OCI-LY1 (cell line): Measurements from ENCODE around the gene KNCN.

Experiments
- H2AFZ ChIP-seq: fragments of 200-600 bp; sonication (generic), shearing (Covaris generic); 2 replicates; pipeline ENCODE4 v1.6.0; 2014; ENCODE audit warnings: antibody characterized with exemption, mild to moderate bottlenecking, low read length
- H3F3A ChIP-seq: fragments of 200-600 bp; sonication (generic), shearing (Covaris generic); 2 replicates; pipeline ENCODE4 v1.6.0; 2014; ENCODE audit warnings: mild to moderate bottlenecking, antibody characterized with exemption, low read length, moderate library complexity; ENCODE audit not compliant: insufficient read depth
- H3K27ac ChIP-seq: fragments of 200-600 bp; sonication (generic); 2 replicates; pipeline ENCODE4 v1.5.1; 2014; ENCODE audit warnings: low read length, mixed run types, mild to moderate bottlenecking, low read depth; ENCODE audit not compliant: poor library complexity, severe bottlenecking
- H3K27me3 ChIP-seq: fragments of 200-600 bp; sonication (generic); 2 replicates; pipeline ENCODE4 v1.6.0; 2014; ENCODE audit warnings: antibody characterized with exemption, mild to moderate bottlenecking, low read length, moderate library complexity; ENCODE audit not compliant: insufficient read depth
- H3K36me3 ChIP-seq: fragments of 200-600 bp; sonication (generic); 2 replicates; pipeline ENCODE4 v1.6.1; 2014; ENCODE audit warnings: mild to moderate bottlenecking, antibody characterized with exemption, low read length, moderate library complexity, mixed read lengths; ENCODE audit not compliant: insufficient read depth
- H3K4me1 ChIP-seq: fragments of 200-600 bp; sonication (generic); 2 replicates; pipeline ENCODE4 v1.5.1; 2014; ENCODE audit warnings: mild to moderate bottlenecking, low read length, moderate library complexity; ENCODE audit not compliant: insufficient read depth, severe bottlenecking
- H3K4me2 ChIP-seq: fragments of 200-600 bp; sonication (generic), shearing (Covaris generic); 2 replicates; pipeline ENCODE4 v1.6.1; 2014; ENCODE audit warnings: low read length
- H3K4me3 ChIP-seq: fragments of 200-600 bp; sonication (generic); 2 replicates; pipeline ENCODE4 v1.5.1; 2014; ENCODE audit warnings: low read length, low read depth, mild to moderate bottlenecking, mixed read lengths; ENCODE audit not compliant: poor library complexity, severe bottlenecking
- H3K79me2 ChIP-seq: fragments of 200-600 bp; shearing (Covaris generic); 2 replicates; pipeline ENCODE4 v1.6.1; 2016; ENCODE audit warnings: mixed run types, low read length, mixed read lengths; ENCODE audit not compliant: insufficient read depth
- H3K9ac ChIP-seq: fragments of 200-600 bp; sonication (generic), shearing (Covaris generic); 2 replicates; pipeline ENCODE4 v1.6.1; 2014; ENCODE audit warnings: mild to moderate bottlenecking, low read length, mixed read lengths
- H3K9me2 ChIP-seq: fragments of 200-600 bp; sonication (generic), shearing (Covaris generic); 2 replicates; pipeline ENCODE4 v1.6.1; 2014; ENCODE audit warnings: low read depth, mild to moderate bottlenecking, low read length, mixed read lengths
- H3K9me3 ChIP-seq: fragments of 200-600 bp; shearing (Covaris generic); 2 replicates; pipeline ENCODE4 v1.6.1; 2014; ENCODE audit warnings: low read length, mixed read lengths
- H4K20me1 ChIP-seq: fragments of 200-600 bp; sonication (generic), shearing (Covaris generic); 2 replicates; pipeline ENCODE4 v1.6.0; 2016; ENCODE audit warnings: mild to moderate bottlenecking, low read length; ENCODE audit not compliant: insufficient read depth
- CTCF ChIP-seq: fragments of 200-600 bp; sonication (generic), shearing (Covaris generic); IDR thresholded peaks from 2 replicates; pipeline ENCODE4 v1.5.1; 2017; ENCODE audit warnings: mild to moderate bottlenecking, antibody characterized with exemption, low read length, moderate library complexity, mixed read lengths
- EZH2 ChIP-seq: fragments of 200-600 bp; sonication (generic), shearing (Covaris generic); IDR thresholded peaks from 2 replicates; pipeline ENCODE4 v1.8.0; 2017; ENCODE audit warnings: borderline replicate concordance, mixed run types, mild to moderate bottlenecking, antibody characterized with exemption, low read length, moderate library complexity, mixed read lengths

KNCN gene

GRCh38 chr1:46581681-46582455 lies 30.4 kb upstream of the KNCN start:
- peaks cover 9% of the 10 kb centered on the region; the same call in 1 of the 2 replicates for H3K36me3 ChIP-seq
- TF ChIP-seq EZH2 (no peak), CTCF (no peak)
- H3K27me3 ChIP-seq = no peaks in the 10 kb centered on the region

GRCh38 chr1:46580140-46580903 lies 28.9 kb upstream of the KNCN start:
- H4K20me1 ChIP-seq = no peaks in the 10 kb centered on the region

More at GRCh38 chr1:46581681-46582455, 30.4 kb upstream of the KNCN start:
- no peaks in the 10 kb centered on the region for H3K9me2 ChIP-seq
- no peaks in the 10 kb centered on the region for H3K9me3 ChIP-seq
- H3K79me2 ChIP-seq = no peaks in the 10 kb centered on the region
- H2AFZ ChIP-seq = no peak overlapping the region
- no peak overlapping the region for H3K4me3 ChIP-seq
- no peaks in the 10 kb centered on the region for H4K20me1 ChIP-seq
- no peak overlapping the region for H3K27ac ChIP-seq
- H3K9ac ChIP-seq = no peak overlapping the region
- no peaks in the 10 kb centered on the region for H3F3A ChIP-seq
- no peak overlapping the region for H3K4me2 ChIP-seq
- H3K4me1 ChIP-seq = no peaks in the 10 kb centered on the region

GRCh38 chr1:46577671-46578070 lies 26.2 kb upstream of the KNCN start:
- H3K4me3 ChIP-seq = no peak overlapping the region
- H3K79me2 ChIP-seq = no peaks in the 10 kb centered on the region
- no peak overlapping the region for H3K4me2 ChIP-seq
- H3K9me2 ChIP-seq = no peaks in the 10 kb centered on the region
- H3K4me1 ChIP-seq = no peaks in the 10 kb centered on the region
- no peak overlapping the region for H3K9ac ChIP-seq
- TF ChIP-seq EZH2 = no peak
- no peak for TF ChIP-seq CTCF
- H3K9me3 ChIP-seq = no peaks in the 10 kb centered on the region
- H3K27me3 ChIP-seq = no peaks in the 10 kb centered on the region
- no peak overlapping the region for H2AFZ ChIP-seq
- no peaks in the 10 kb centered on the region for H4K20me1 ChIP-seq
- H3K36me3 ChIP-seq = peaks cover 5% of the 10 kb centered on the region; the same call in 1 of the 2 replicates
- no peaks in the 10 kb centered on the region for H3F3A ChIP-seq
- no peak overlapping the region for H3K27ac ChIP-seq

More at GRCh38 chr1:46580140-46580903, 28.9 kb upstream of the KNCN start:
- Histone ChIP-seq H3K27me3 (no peaks in the 10 kb centered on the region), H3K36me3 (peaks cover 9% of the 10 kb centered on the region; the same call in 1 of the 2 replicates), H3F3A (no peaks in the 10 kb centered on the region), H3K9ac (no peak overlapping the region), H3K4me1 (no peaks in the 10 kb centered on the region), H3K9me3 (no peaks in the 10 kb centered on the region), H3K4me3 (no peak overlapping the region), H2AFZ (no peak overlapping the region), H3K4me2 (no peak overlapping the region), H3K9me2 (no peaks in the 10 kb centered on the region), H3K27ac (no peak overlapping the region), H3K79me2 (no peaks in the 10 kb centered on the region)
- TF ChIP-seq CTCF = no peak
